ENCODE measurements around the gene ZNF672. TPM values are rescaled to one million over a fixed set of nuclear protein-coding genes. Genes with fewer than 3 reads are reported as not detected.

The ZNF672 gene
- total RNA-seq, 1 donor = 15.2 TPM

DNA sequence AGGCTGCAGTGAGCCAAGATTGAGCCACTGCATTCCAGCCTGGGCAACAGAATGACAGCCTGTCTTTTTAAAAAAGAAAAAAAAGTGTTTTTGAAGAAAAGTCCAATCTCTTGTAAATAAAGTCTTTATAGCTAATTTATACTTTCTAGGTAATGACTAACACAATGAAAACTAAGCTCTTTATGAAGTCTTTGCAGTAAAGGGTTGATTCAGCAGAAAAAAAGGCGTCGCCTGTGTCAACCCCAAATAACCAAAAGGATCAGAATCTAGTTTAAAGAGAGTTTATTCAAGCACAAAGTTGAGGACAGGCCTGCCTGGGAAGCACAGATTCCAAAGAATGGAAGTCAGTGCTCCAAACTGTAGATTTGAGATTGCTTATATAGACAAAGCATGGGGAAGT, 53.7 kb downstream of the ZNF672 start:
- Histone ChIP-seq H2AFZ (ENCODE audit: low read length) (no peak overlapping the region), H3K9me3 (ENCODE audit: low read depth, low read length) (no peaks in the 10 kb centered on the region), H3K27ac (ENCODE audit: low read depth, low read length) (no peak overlapping the region), H3K36me3 (ENCODE audit: insufficient read depth, low read length) (no peaks in the 10 kb centered on the region), H3K4me1 (ENCODE audit: insufficient read depth, low read length) (no peaks in the 10 kb centered on the region), H3K27me3 (ENCODE audit: insufficient read depth, low read length) (peaks cover 3% of the 10 kb centered on the region), H4K20me1 (ENCODE audit: insufficient read depth, low read length) (no peaks in the 10 kb centered on the region), H3K4me2 (ENCODE audit: insufficient read depth, low read length) (no peak overlapping the region), H3K4me3 (ENCODE audit: insufficient read depth, low read length) (no peak overlapping the region), H3K79me2 (ENCODE audit: insufficient read depth, low read length) (no peaks in the 10 kb centered on the region)
- no peak for TF ChIP-seq CTCF (IDR thresholded peaks at IDR 0.05; ENCODE audit: extremely low read depth, low read depth, low read length)
- no peak for DNase-seq (ENCODE audit: insufficient read length, low spot score, missing footprints)

DNA sequence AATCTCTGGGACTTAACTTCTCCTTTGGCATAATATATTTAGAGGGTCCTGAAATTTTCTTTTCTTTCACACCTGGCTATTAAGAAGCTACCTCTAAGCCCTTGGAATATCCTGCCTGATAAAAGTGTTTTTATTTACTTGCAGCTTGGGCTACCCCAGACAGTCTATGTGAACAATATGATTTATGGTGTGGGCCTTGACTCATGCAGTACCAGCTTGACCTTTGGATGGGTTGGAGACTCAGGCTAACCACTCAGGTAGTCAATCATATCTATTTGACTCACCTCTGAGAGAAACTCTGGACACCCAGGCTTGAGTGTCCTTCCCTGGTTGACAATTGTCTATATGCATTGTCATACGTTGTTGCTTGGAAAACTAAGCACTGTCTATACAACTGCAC, 54.6 kb downstream of the ZNF672 start:
- H3K27ac ChIP-seq (ENCODE audit: low read depth, low read length) = no peak overlapping the region
- no peak for DNase-seq (ENCODE audit: insufficient read length, low spot score, missing footprints)
- H3K4me3 ChIP-seq (ENCODE audit: insufficient read depth, low read length) = no peak overlapping the region
- no peak for TF ChIP-seq CTCF (IDR thresholded peaks at IDR 0.05; ENCODE audit: extremely low read depth, low read depth, low read length)
- H3K79me2 ChIP-seq (ENCODE audit: insufficient read depth, low read length) = no peaks in the 10 kb centered on the region
- no peaks in the 10 kb centered on the region for H3K4me1 ChIP-seq (ENCODE audit: insufficient read depth, low read length)
- peaks cover 3% of the 10 kb centered on the region for H3K27me3 ChIP-seq (ENCODE audit: insufficient read depth, low read length)
- H3K9me3 ChIP-seq (ENCODE audit: low read depth, low read length) = no peaks in the 10 kb centered on the region
- no peaks in the 10 kb centered on the region for H3K36me3 ChIP-seq (ENCODE audit: insufficient read depth, low read length)
- no peaks in the 10 kb centered on the region for H4K20me1 ChIP-seq (ENCODE audit: insufficient read depth, low read length)
- no peak overlapping the region for H3K4me2 ChIP-seq (ENCODE audit: insufficient read depth, low read length)
- H2AFZ ChIP-seq (ENCODE audit: low read length) = no peak overlapping the region

- Histone ChIP-seq H3K9me3 (ENCODE audit: low read depth, low read length) (no peaks in the 10 kb centered on the region), H3K4me3 (ENCODE audit: insufficient read depth, low read length) (no peak overlapping the region), H3K36me3 (ENCODE audit: insufficient read depth, low read length) (no peaks in the 10 kb centered on the region), H4K20me1 (ENCODE audit: insufficient read depth, low read length) (no peaks in the 10 kb centered on the region), H2AFZ (ENCODE audit: low read length) (no peak overlapping the region), H3K4me1 (ENCODE audit: insufficient read depth, low read length) (no peaks in the 10 kb centered on the region), H3K79me2 (ENCODE audit: insufficient read depth, low read length) (no peaks in the 10 kb centered on the region), H3K27me3 (ENCODE audit: insufficient read depth, low read length) (peaks cover 6% of the 10 kb centered on the region), H3K4me2 (ENCODE audit: insufficient read depth, low read length) (no peak overlapping the region), H3K27ac (ENCODE audit: low read depth, low read length) (no peak overlapping the region)
- TF ChIP-seq CTCF (IDR thresholded peaks at IDR 0.05; ENCODE audit: extremely low read depth, low read depth, low read length) = no peak
- DNase-seq (ENCODE audit: insufficient read length, low spot score, missing footprints) = no peak
Measured at GRCh38 chr1:248894837-248895236, 56.8 kb downstream of the ZNF672 start.

DNA sequence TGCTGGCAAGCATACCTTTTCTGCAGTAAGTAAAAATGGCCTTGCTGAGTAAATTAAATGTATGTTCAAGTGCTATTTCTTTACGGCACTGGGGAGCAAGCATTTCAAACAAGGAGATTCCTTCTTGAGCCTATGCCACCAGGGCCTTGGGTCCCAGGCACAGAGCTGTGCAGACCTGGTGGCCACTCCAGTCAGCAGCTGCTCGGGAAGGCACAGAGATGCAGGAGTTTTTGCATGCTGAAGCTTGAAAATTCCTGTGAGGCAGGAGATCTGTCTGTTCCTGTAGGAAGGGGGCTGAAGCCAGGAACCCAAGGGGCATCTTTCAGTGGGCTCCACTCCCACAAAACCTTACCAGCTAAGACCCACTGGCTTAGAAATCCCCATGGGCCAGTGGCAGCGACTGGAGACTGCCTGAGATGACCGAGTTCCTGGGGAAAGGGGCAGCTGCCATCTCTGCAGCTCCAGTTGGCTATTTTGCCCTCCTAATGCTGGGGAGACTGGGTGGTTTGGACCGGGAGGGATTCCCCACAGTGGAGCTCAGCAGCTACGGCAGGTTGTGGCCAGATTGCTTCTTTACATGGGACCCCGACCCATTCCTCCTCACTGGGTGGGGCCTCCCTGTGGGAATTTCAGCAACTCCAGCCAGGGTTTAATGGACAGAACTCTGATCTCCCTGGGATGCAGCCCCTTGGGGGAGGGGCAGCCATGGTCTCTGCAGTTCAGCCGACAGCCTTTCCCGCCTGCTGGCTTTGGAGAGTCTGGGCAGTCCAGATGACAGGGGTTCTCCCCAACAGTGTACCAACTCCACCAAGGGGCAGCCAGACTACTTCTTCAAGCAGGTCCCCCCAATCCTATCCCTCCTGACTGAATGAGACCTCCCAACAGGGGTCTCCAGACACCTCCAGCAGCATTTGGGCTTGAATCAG, 59.7 kb downstream of the ZNF672 start:
- Histone ChIP-seq H4K20me1 (ENCODE audit: insufficient read depth, low read length) (no peaks in the 10 kb centered on the region), H3K36me3 (ENCODE audit: insufficient read depth, low read length) (no peaks in the 10 kb centered on the region), H3K9me3 (ENCODE audit: low read depth, low read length) (no peaks in the 10 kb centered on the region), H3K4me2 (ENCODE audit: insufficient read depth, low read length) (no peak overlapping the region), H2AFZ (ENCODE audit: low read length) (no peak overlapping the region), H3K79me2 (ENCODE audit: insufficient read depth, low read length) (no peaks in the 10 kb centered on the region), H3K27ac (ENCODE audit: low read depth, low read length) (no peak overlapping the region), H3K4me1 (ENCODE audit: insufficient read depth, low read length) (no peaks in the 10 kb centered on the region), H3K27me3 (ENCODE audit: insufficient read depth, low read length) (peaks cover 10% of the 10 kb centered on the region), H3K4me3 (ENCODE audit: insufficient read depth, low read length) (no peak overlapping the region)
- DNase-seq (ENCODE audit: insufficient read length, low spot score, missing footprints) = no peak
- TF ChIP-seq CTCF (IDR thresholded peaks at IDR 0.05; ENCODE audit: extremely low read depth, low read depth, low read length) = no peak

Data from osteoblast (primary cell).